ENCODE results near the gene GUCA2B.

GUCA2B gene

GRCh38 chr1:42118125-42118524, 35.1 kb upstream of the GUCA2B start:
- ChIA-PET CTCF (interaction anchor here (1.7 kb wide), 2 partner anchors 10 to 55 kb away, joined by 5 to 6 read pairs; no protein-coding TSS in a partner anchor), POLR2A (no interaction called here)
- no peak for TF ChIP-seq CTCF (IDR thresholded peaks at IDR 0.05; ENCODE audit: insufficient read depth, low read length, missing control alignments)
- DNase-seq (ENCODE audit: low read depth, low spot score), result no peak
- H3K4me3 ChIP-seq (ENCODE audit: low read depth, low read length), result no peak overlapping the region

- POLR2A ChIA-PET, result no interaction called here
- no peak for DNase-seq (ENCODE audit: low read depth, low spot score)
- CTCF ChIA-PET, result no interaction called here
- no peak overlapping the region for H3K4me3 ChIP-seq (ENCODE audit: low read depth, low read length)
- TF ChIP-seq CTCF (IDR thresholded peaks at IDR 0.05; ENCODE audit: insufficient read depth, low read length, missing control alignments), result no peak
Measured at GRCh38 chr1:42122408-42122807, 30.8 kb upstream of the GUCA2B start.

- ChIA-PET POLR2A (no interaction called here), CTCF (interaction anchor here (3.8 kb wide), 1 partner anchor 48 kb away, joined by 13 read pairs; no protein-coding TSS in a partner anchor)
- no peak for TF ChIP-seq CTCF (IDR thresholded peaks at IDR 0.05; ENCODE audit: insufficient read depth, low read length, missing control alignments)
- no peak overlapping the region for H3K4me3 ChIP-seq (ENCODE audit: low read depth, low read length)
- DNase-seq (ENCODE audit: low read depth, low spot score), result no peak
Measured at GRCh38 chr1:42125552-42125951, 27.7 kb upstream of the GUCA2B start.

GRCh38 chr1:42127767-42128166, 25.4 kb upstream of the GUCA2B start:
- no peak overlapping the region for H3K4me3 ChIP-seq (ENCODE audit: low read depth, low read length)
- TF ChIP-seq CTCF (IDR thresholded peaks at IDR 0.05; ENCODE audit: insufficient read depth, low read length, missing control alignments), result no peak
- no peak for DNase-seq (ENCODE audit: low read depth, low spot score)
- ChIA-PET CTCF (interaction anchor here (0.7 to 3.8 kb wide), 5 partner anchors 9 to 46 kb away, joined by 3 to 13 read pairs (median 5); no protein-coding TSS in a partner anchor), POLR2A (no interaction called here)

- no peak for DNase-seq (ENCODE audit: low read depth, low spot score)
- ChIA-PET CTCF (interaction anchor here (1.1 to 3.8 kb wide), 4 partner anchors 10 to 45 kb away, joined by 3 to 13 read pairs (median 6); no protein-coding TSS in a partner anchor), POLR2A (no interaction called here)
- no peak for TF ChIP-seq CTCF (IDR thresholded peaks at IDR 0.05; ENCODE audit: insufficient read depth, low read length, missing control alignments)
- no peak overlapping the region for H3K4me3 ChIP-seq (ENCODE audit: low read depth, low read length)
Measured at GRCh38 chr1:42128499-42128898, 24.7 kb upstream of the GUCA2B start.

GRCh38 chr1:42128964-42129363, 24.2 kb upstream of the GUCA2B start:
- POLR2A ChIA-PET, result no interaction called here
- DNase-seq (ENCODE audit: low read depth, low spot score), result no peak
- CTCF ChIA-PET, result interaction anchor here (1.1 to 3.8 kb wide), 3 partner anchors 15 to 45 kb away, joined by 3 to 13 read pairs (median 7); no protein-coding TSS in a partner anchor
- H3K4me3 ChIP-seq (ENCODE audit: low read depth, low read length), result no peak overlapping the region
- TF ChIP-seq CTCF (IDR thresholded peaks at IDR 0.05; ENCODE audit: insufficient read depth, low read length, missing control alignments), result no peak
